TTC549 (cell line): ENCODE results near the gene FAM83F.
"Not testable (repeated sequence)": the region's sequence is repeated elsewhere in the genome, so short reads cannot be mapped to it uniquely, and the experiment has no call there.

ENCODE experiments used
- FAIRE-seq: peaks from 2 replicates; lab custom pipeline; 2012; peaks lifted over from hg19 to GRCh38; lab: Jason Lieb, UNC

The FAM83F gene

DNA sequence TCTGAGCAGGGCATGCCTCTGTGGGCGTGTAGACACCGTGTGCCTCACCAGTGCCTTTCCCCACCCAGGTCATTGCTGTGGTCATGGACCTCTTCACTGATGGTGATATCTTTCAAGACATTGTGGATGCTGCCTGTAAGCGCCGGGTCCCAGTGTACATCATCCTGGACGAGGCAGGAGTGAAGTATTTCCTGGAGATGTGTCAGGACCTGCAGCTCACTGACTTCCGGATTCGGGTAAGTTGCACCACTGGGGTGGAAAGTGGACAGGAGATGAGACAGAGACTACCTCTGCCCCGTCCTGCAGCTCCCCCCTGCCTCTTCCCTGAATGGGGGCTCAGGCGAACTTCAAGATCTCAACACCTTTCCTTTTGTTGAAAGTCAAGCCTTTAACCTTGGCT, 24.3 kb downstream of the FAM83F start:
- FAIRE-seq = no peak

- no peak for FAIRE-seq
Observed at GRCh38 chr22:40020956-40021355, 26.2 kb downstream of the FAM83F start.

DNA sequence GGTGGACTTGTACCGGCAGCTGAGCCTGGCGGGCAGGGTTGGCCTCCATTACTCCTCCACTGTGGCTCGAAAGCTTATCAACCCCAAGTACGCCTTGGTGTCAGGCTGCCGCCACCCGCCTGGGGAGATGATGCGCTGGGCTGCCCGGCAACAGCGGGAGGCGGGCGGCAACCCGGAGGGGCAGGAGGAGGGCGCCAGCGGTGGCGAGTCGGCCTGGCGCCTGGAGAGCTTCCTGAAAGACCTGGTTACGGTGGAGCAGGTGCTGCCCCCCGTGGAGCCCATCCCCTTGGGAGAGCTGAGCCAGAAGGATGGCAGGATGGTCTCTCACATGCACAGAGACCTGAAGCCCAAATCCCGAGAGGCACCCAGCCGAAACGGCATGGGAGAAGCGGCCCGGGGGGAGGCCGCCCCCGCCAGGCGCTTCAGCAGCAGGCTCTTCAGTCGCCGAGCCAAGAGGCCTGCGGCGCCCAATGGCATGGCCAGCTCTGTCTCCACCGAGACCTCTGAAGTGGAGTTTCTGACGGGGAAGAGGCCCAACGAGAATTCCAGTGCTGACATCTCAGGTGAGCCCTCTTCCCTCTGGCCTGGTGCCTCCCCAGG, 26.7 kb downstream of the FAM83F start:
- FAIRE-seq = no peak

DNA sequence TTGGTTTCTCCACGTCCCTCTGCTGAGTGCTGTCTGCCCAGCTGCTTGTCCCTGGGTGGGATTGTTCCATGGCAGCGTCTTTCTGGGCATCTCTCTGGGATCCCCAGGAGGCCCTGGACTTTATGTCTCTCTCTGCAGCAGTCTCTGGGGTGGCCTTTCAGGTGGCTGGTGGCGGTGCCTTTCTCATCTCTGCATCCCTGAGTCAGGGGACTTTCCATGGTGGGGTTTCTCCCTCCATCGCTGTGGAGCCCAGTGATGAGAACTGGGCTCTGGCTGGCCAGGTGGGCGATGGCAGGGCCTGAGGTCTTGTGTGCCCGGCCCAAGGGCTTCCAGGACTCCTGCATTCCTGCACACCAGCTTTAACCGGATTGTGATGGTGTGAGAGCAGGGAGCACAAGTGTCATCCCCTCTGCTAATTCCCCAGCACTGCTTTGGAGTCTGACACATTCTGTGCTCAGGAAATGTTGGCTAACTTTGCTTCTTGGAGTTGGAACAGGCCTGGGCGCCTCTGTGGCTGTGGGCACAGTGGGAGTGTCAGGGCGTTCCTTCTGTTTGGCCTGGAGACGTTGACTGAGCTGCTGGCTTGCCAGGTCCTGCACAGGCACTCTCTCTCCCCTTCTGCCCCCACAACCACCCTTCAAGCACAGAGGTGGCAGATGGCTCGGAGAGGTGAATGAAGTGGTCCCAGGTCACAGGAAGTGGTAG, 27.9 kb downstream of the FAM83F start:
- no peak for FAIRE-seq

- no peak for FAIRE-seq
Observed at GRCh38 chr22:40023341-40023841, 28.6 kb downstream of the FAM83F start.

- FAIRE-seq = no peak
Observed at GRCh38 chr22:40024201-40025061, 29.7 kb downstream of the FAM83F start.

- FAIRE-seq = not testable (repeated sequence)
Observed at GRCh38 chr22:40025062-40025379, 30.3 kb downstream of the FAM83F start.

DNA sequence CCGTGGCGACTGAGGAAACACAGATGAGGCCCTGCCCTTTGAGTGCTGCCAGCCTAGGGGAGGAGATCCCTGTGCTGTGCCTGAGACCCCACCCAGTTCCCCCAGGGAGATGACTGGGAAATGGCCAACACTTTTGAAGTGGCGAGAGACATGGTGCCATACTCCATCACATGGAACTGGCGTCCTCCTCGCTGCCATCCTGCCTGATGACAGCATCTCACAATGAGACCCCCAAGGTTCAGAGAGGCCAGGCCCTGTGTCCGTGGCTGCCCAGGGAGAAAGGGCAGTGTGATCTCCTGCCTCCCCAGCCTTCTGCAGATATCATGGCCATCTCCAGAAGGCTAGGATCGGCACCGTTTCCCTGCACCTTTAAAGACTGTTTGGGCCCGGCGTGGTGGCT, 31.1 kb downstream of the FAM83F start:
- FAIRE-seq = no peak

- FAIRE-seq = no peak
Observed at GRCh38 chr22:40026641-40027040, 31.9 kb downstream of the FAM83F start.

GRCh38 chr22:40027191-40028097, 32.7 kb downstream of the FAM83F start:
- no peak for FAIRE-seq

- no peak for FAIRE-seq
Observed at GRCh38 chr22:40028098-40028425, 33.3 kb downstream of the FAM83F start.

- FAIRE-seq = no peak
Observed at GRCh38 chr22:40029189-40029890, 34.6 kb downstream of the FAM83F start.

- no peak for FAIRE-seq
Observed at GRCh38 chr22:40030026-40030757, 35.4 kb downstream of the FAM83F start.

DNA sequence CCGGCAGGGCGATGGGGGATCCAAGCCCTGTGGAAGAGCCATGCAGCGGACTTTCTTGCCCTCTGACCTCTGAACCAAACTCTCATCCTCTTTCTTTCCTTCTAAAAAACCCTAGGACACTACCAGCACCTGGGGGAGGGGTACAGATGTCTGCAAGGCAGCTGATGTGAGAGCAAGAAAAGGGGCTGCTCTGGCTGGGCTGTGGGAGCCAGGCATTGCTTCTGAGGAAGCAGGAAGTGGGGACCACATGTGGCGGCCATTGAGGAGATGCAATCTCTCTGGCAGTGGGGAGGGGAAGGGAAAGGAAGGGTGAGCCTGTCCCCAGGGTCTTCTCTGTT, 36.0 kb downstream of the FAM83F start:
- FAIRE-seq = no peak

- FAIRE-seq = no peak
Observed at GRCh38 chr22:40031766-40032470, 37.2 kb downstream of the FAM83F start.

GRCh38 chr22:40033586-40034380, 39.0 kb downstream of the FAM83F start:
- no peak for FAIRE-seq

GRCh38 chr22:40035351-40035750, 40.6 kb downstream of the FAM83F start:
- FAIRE-seq = no peak

DNA sequence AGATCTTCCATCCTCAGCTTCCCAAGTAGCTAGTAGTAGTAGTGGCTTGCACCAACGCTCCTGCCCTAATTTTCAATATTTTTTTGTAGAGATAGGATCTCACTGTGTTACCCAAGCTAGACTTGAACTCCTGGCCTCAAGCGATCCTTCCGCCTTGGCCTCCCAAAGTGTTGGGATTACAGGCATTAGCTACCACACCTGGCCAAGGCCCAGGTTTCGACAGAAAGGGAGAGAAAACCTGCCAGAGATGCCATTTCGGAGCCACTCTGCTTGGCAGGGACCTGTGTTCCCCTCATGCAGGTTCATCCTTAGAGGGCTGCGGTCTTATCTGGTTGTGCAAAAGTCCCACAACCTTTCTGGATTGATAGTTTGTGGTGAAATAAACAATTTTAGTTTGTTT, 41.4 kb downstream of the FAM83F start:
- FAIRE-seq = no peak

- FAIRE-seq = no peak
Observed at GRCh38 chr22:40036591-40037225, 42.0 kb downstream of the FAM83F start.
